Measurements from ENCODE around the gene UNCX.
"Not testable (repeated sequence)": the region's sequence is repeated elsewhere in the genome, so short reads cannot be mapped to it uniquely, and the experiment has no call there.

UNCX gene

GRCh38 chr7:1232623-1233332 is at the start of gene UNCX:
UNCX (plus strand) TSS chr7:1232872; CDS start chr7:1233018, 146 bp downstream.
- TF ChIP-seq CTCF (IDR thresholded peaks at IDR 0.05; ENCODE audit: extremely low read depth, missing control alignments), result no peak

GRCh38 chr7:1187127-1187526 is 45.5 kb upstream of the UNCX start:
- no peak for DNase-seq (ENCODE audit: low spot score)
- no peak for TF ChIP-seq CTCF (IDR thresholded peaks at IDR 0.05; ENCODE audit: extremely low read depth, missing control alignments)

More at GRCh38 chr7:1232623-1233332, at the start of gene UNCX:
- no peak for DNase-seq (ENCODE audit: low spot score)

GRCh38 chr7:1188720-1189294 is 43.9 kb upstream of the UNCX start:
- no peak for TF ChIP-seq CTCF (IDR thresholded peaks at IDR 0.05; ENCODE audit: extremely low read depth, missing control alignments)
- DNase-seq (ENCODE audit: low spot score), result no peak

- TF ChIP-seq CTCF (IDR thresholded peaks at IDR 0.05; ENCODE audit: extremely low read depth, missing control alignments), result no peak
- DNase-seq (ENCODE audit: low spot score), result no peak
Measured at GRCh38 chr7:1189986-1190772, 42.5 kb upstream of the UNCX start.

- no peak for TF ChIP-seq CTCF (IDR thresholded peaks at IDR 0.05; ENCODE audit: extremely low read depth, missing control alignments)
- DNase-seq (ENCODE audit: low spot score), result no peak
Measured at GRCh38 chr7:1192171-1192676, 40.4 kb upstream of the UNCX start.

- TF ChIP-seq CTCF (IDR thresholded peaks at IDR 0.05; ENCODE audit: extremely low read depth, missing control alignments), result no peak
- DNase-seq (ENCODE audit: low spot score), result no peak
Measured at GRCh38 chr7:1193593-1194424, 38.9 kb upstream of the UNCX start.

GRCh38 chr7:1196441-1196840 is 36.2 kb upstream of the UNCX start:
- DNase-seq (ENCODE audit: low spot score), result not testable (repeated sequence)
